Measurements from ENCODE around the gene ATP1B4. TPM values are rescaled to one million over a fixed set of nuclear protein-coding genes. Genes with fewer than 3 reads are reported as not detected.

Gene ATP1B4
- total and polyA plus RNA-seq, 2 of the 13 experiments (the other 11 are each of a cell fraction or from before 2014, with no cell fraction given), result not detected

DNA sequence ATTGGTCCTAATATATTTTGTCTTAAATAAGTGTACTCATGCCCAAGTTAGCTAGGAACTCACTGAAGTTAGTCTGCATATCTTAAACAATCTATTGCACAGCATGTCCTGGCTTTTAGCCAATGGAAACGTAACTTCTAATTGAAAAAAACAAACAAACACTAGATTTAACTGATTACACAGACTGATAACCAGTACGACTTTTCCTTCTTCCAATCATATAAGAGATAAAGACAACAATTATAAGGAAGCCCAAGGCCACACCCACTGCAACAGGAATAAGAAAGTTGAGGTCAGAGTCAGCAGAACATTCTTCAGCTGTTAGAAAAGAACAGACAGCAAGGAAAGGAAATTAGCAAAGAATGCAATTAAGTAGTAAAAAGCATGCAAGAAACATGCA lies 66.4 kb downstream of the ATP1B4 start:
- no peaks in the 10 kb centered on the region for H3K9me3 ChIP-seq (ENCODE audit: low read length)
- H4K20me1 ChIP-seq (ENCODE audit: insufficient read depth, low read length), result no peaks in the 10 kb centered on the region
- in situ Hi-C loops (cut with HindIII; ENCODE audit: extremely low pct_ligation_motif_present, low pct_unique_long_range_greater_than_20kb) (no loop called here), intact Hi-C loops (cut with micrococcal nuclease; ENCODE audit: unreplicated experiment) (no loop called here)
- H3K4me1 ChIP-seq (ENCODE audit: insufficient read depth, low read length), result peaks cover 30% of the 10 kb centered on the region
- H3K4me3 ChIP-seq (replicated peaks in 1 of 3; ENCODE audit: insufficient read depth in 1 of 3, low read depth in 2 of 3, low read length in 3 of 3), result no peak overlapping the region
- ChIA-PET CTCF (ENCODE audit: low intra/inter-chr PET ratio, low total read pairs) (no interaction called here), POLR2A (no interaction called here)
- no peaks in the 10 kb centered on the region for H3K27me3 ChIP-seq (ENCODE audit: control insufficient read depth in 1 of 2, insufficient read depth in 2 of 2, low read length in 2 of 2)
- no peaks in the 10 kb centered on the region for H3K79me2 ChIP-seq (ENCODE audit: insufficient read depth, low read length)
- ATAC-seq, result no peak
- no TSS peak for BruUV-seq (replicated peaks)
- WGBS (ENCODE audit: low lambda C conversion rate), result 55% methylated on average over 2 of the region's 2 CpGs
- no peak overlapping the region for H3K9ac ChIP-seq (ENCODE audit: insufficient read depth, low read depth, low read length)
- no peak for FAIRE-seq
- no peak overlapping the region for H3K4me2 ChIP-seq (ENCODE audit: low read depth, low read length)
- no peak overlapping the region for H2AFZ ChIP-seq (ENCODE audit: low read length)
- TF ChIP-seq CERS6 (CRISPR knock-in tag; IDR thresholded peaks at IDR 0.05) (no peak), ARNTL (CRISPR knock-in tag; IDR thresholded peaks at IDR 0.05) (no peak), ZSCAN22 (CRISPR knock-in tag; IDR thresholded peaks at IDR 0.05) (no peak), NR2C2 (CRISPR knock-in tag; IDR thresholded peaks at IDR 0.05; ENCODE audit: borderline replicate concordance) (no peak), KDM4B (CRISPR knock-in tag; IDR thresholded peaks at IDR 0.05) (no peak), ZBTB7A (CRISPR knock-in tag; IDR thresholded peaks at IDR 0.05) (no peak), SP4 (CRISPR knock-in tag; IDR thresholded peaks at IDR 0.05) (no peak), ZNF446 (CRISPR knock-in tag; IDR thresholded peaks at IDR 0.05) (no peak)
- H3K27ac ChIP-seq (ENCODE audit: extremely low read length, insufficient read depth, low read length), result no peak overlapping the region
- DNase-seq (ENCODE audit: low spot score), result no peak
- no peaks in the 10 kb centered on the region for H3K36me3 ChIP-seq (replicated peaks in 1 of 2; ENCODE audit: control insufficient read depth in 1 of 2, insufficient read depth in 2 of 2, low read length in 2 of 2)

DNA sequence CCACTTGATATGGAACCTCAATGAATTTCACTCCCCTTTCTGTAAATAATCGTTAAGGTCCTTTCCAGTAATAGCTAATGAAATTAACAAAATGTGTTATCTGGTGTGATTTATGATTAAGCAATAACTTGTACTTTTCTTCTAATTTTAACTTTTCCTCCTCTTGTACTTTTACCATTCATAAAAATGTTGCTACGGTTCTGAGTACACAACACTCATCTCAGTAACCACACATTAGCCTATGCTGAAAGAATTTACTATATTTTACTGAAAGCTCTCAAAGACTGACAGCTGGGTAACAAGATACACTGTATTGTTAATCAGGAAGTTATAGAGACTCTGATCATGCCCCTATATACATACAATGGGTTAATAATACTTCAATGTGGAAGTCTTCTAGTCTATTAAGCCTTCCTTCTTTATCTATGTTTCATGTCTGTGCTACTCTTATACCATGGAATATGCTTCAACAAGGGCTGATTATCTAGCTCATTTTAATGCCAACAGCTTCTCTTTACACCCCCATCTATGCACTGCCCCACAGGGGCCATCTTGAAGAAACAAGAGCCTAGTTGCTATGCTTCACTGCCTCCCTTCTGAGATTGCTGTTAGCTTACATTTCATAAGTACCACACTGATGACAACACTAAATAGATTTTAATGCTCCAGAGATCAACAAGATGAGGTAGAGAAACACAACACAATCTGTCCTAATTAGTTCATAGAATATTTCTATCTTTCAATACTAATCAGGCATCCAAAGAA lies 68.1 kb downstream of the ATP1B4 start:
- DNase-seq (ENCODE audit: low spot score) (no peak), FAIRE-seq (no peak), ATAC-seq (no peak)
- no TSS peak for BruUV-seq (replicated peaks)
- CTCF ChIA-PET (ENCODE audit: low intra/inter-chr PET ratio, low total read pairs), result no interaction called here
- Histone ChIP-seq H3K9me3 (ENCODE audit: low read length) (no peaks in the 10 kb centered on the region), H3K4me2 (ENCODE audit: low read depth, low read length) (no peak overlapping the region), H3K79me2 (ENCODE audit: insufficient read depth, low read length) (no peaks in the 10 kb centered on the region), H3K27ac (ENCODE audit: extremely low read length, insufficient read depth, low read length) (no peak overlapping the region), H3K36me3 (replicated peaks in 1 of 2; ENCODE audit: control insufficient read depth in 1 of 2, insufficient read depth in 2 of 2, low read length in 2 of 2) (no peaks in the 10 kb centered on the region), H4K20me1 (ENCODE audit: insufficient read depth, low read length) (no peaks in the 10 kb centered on the region), H3K27me3 (ENCODE audit: control insufficient read depth in 1 of 2, insufficient read depth in 2 of 2, low read length in 2 of 2) (no peaks in the 10 kb centered on the region), H3K4me3 (replicated peaks in 1 of 3; ENCODE audit: insufficient read depth in 1 of 3, low read depth in 2 of 3, low read length in 3 of 3) (no peak overlapping the region), H3K4me1 (ENCODE audit: insufficient read depth, low read length) (peaks cover 23% of the 10 kb centered on the region), H3K9ac (ENCODE audit: insufficient read depth, low read depth, low read length) (no peak overlapping the region), H2AFZ (ENCODE audit: low read length) (no peak overlapping the region)
- intact Hi-C loops (cut with micrococcal nuclease; ENCODE audit: unreplicated experiment), result no loop called here
- POLR2A ChIA-PET, result no interaction called here
- in situ Hi-C loops (cut with HindIII; ENCODE audit: extremely low pct_ligation_motif_present, low pct_unique_long_range_greater_than_20kb), result no loop called here
- TF ChIP-seq SMYD3 (CRISPR knock-in tag; IDR thresholded peaks at IDR 0.05), result no peak
- WGBS (ENCODE audit: low lambda C conversion rate), result 89% methylated on average over 2 of the region's 2 CpGs

Other genes starting within 250 kb of the ATP1B4 start
- gene RHOXF1, start 246.2 kb upstream of the ATP1B4 start, total RNA-seq (2016; rRNA removed; fragmentation: Illumina TruSeq; extraction: Trizol), result not detected in 2 replicates
- gene RHOXF1, start 246.2 kb upstream of the ATP1B4 start, polyA plus RNA-seq (2011; rRNA removed), result not detected in 2 replicates
- not detected in 2 replicates for gene RHOXF2, start 203.5 kb upstream of the ATP1B4 start, total RNA-seq (2016; rRNA removed; fragmentation: Illumina TruSeq; extraction: Trizol)
- not detected in 2 replicates for gene RHOXF2, start 203.5 kb upstream of the ATP1B4 start, polyA plus RNA-seq (2011; rRNA removed)
- gene ZBTB33, start 111.3 kb upstream of the ATP1B4 start, total RNA-seq (2016; rRNA removed; fragmentation: Illumina TruSeq; extraction: Trizol), result 20.2 and 36.2 TPM in 2 replicates
- gene ZBTB33, start 111.3 kb upstream of the ATP1B4 start, polyA plus RNA-seq (2011; rRNA removed), result 5.7 and 6.5 TPM in 2 replicates
- 0.40 and 0.56 TPM in 2 replicates for gene TMEM255A, start 50.6 kb upstream of the ATP1B4 start, total RNA-seq (2016; rRNA removed; fragmentation: Illumina TruSeq; extraction: Trizol)
- 0.13 TPM in 2 replicates for gene TMEM255A, start 50.6 kb upstream of the ATP1B4 start, polyA plus RNA-seq (2011; rRNA removed)
- gene LAMP2, start 107.2 kb downstream of the ATP1B4 start, total RNA-seq (2016; rRNA removed; fragmentation: Illumina TruSeq; extraction: Trizol), result 63.0 and 127 TPM in 2 replicates
- 143 and 170 TPM in 2 replicates for gene LAMP2, start 107.2 kb downstream of the ATP1B4 start, polyA plus RNA-seq (2011; rRNA removed)
- gene CUL4B, start 198.9 kb downstream of the ATP1B4 start, total RNA-seq (2016; rRNA removed; fragmentation: Illumina TruSeq; extraction: Trizol), result 28.5 and 50.0 TPM in 2 replicates
- 20.0 and 21.6 TPM in 2 replicates for gene CUL4B, start 198.9 kb downstream of the ATP1B4 start, polyA plus RNA-seq (2011; rRNA removed)
- gene MCTS1, start 242.0 kb downstream of the ATP1B4 start, total RNA-seq (2016; rRNA removed; fragmentation: Illumina TruSeq; extraction: Trizol), result 59.0 and 81.1 TPM in 2 replicates
- gene MCTS1, start 242.0 kb downstream of the ATP1B4 start, polyA plus RNA-seq (2011; rRNA removed), result 20.9 and 30.1 TPM in 2 replicates